Heart left ventricle (tissue), 16 donors: Measurements from ENCODE around the gene ABCC8. TPM values are rescaled to one million over a fixed set of nuclear protein-coding genes. Genes with fewer than 3 reads are reported as not detected.
"Not testable (repeated sequence)": the region's sequence is repeated elsewhere in the genome, so short reads cannot be mapped to it uniquely, and the experiment has no call there.

Experiments used
- ATAC-seq, 4 donors: fragments of 200-7000 bp; cut with Tn5 transposase; one replicate each; pipeline ENCODE4 v1.9.1; 2020 to 2022; ENCODE audit warnings: moderate library complexity in 4 of 4, mild to moderate bottlenecking in 3 of 4, moderate number of reproducible peaks in 1 of 4
- DNase-seq, 5 donors: peaks; one replicate each; pipeline ENCODE4 v3.0.0-alpha.2; 2020
- H3K27ac ChIP-seq, 12 donors: fragments of 200-600 bp; sonication (generic) in 4 of 12; one replicate each; pipeline versions ENCODE4 v1.5.0 to v1.8.0; 2016 to 2022; ENCODE audit warnings: mild to moderate bottlenecking in 2 of 12
- H3K27me3 ChIP-seq, 9 donors: fragments of 200-600 bp; sonication (generic) in 2 of 9; one replicate each; pipeline versions ENCODE4 v1.5.1 to v1.8.0; 2016 to 2022; ENCODE audit warnings: mild to moderate bottlenecking in 3 of 9
- H3K36me3 ChIP-seq, 9 donors: fragments of 200-600 bp; sonication (generic) in 2 of 9; one replicate each; pipeline versions ENCODE4 v1.5.0 to v1.8.0; 2018 to 2022; ENCODE audit warnings: mild to moderate bottlenecking in 2 of 9
- H3K4me1 ChIP-seq, 12 donors: fragments of 200-600 bp; sonication (generic) in 4 of 12; one replicate each; pipeline versions ENCODE4 v1.5.0 to v1.8.0; 2016 to 2022; ENCODE audit warnings: mild to moderate bottlenecking in 3 of 12
- H3K4me3 ChIP-seq, 12 donors: fragments of 200-600 bp; sonication (generic) in 4 of 12; one replicate each; pipeline versions ENCODE4 v1.5.0 to v1.8.0; 2017 to 2022; ENCODE audit warnings: mild to moderate bottlenecking in 9 of 12, moderate library complexity in 4 of 12
- H3K9me3 ChIP-seq, 12 donors: fragments of 200-600 bp; sonication (generic) in 4 of 12; one replicate each; pipeline versions ENCODE4 v1.5.0 to v1.8.0; 2016 to 2022; ENCODE audit warnings: mild to moderate bottlenecking in 1 of 12
- CTCF ChIP-seq, 12 donors: fragments of 200-600 bp; sonication (generic) in 4 of 12; IDR thresholded peaks; one replicate each; pipeline versions ENCODE4 v1.5.0 to v1.8.0; 2018 to 2022; ENCODE audit warnings: antibody characterized with exemption in 12 of 12, mild to moderate bottlenecking in 5 of 12
- POLR2A ChIP-seq, 2 donors: fragments of 450-650 bp; IDR thresholded peaks; one replicate each; pipeline ENCODE4 v1.6.1; 2017; ENCODE audit warnings: antibody characterized with exemption in 2 of 2, mild to moderate bottlenecking in 2 of 2, moderate library complexity in 2 of 2
- WGBS, 4 donors: extraction: QIAGEN DNeasy Blood & Tissue Kit in 2 of 4; methylation state at CpG; one replicate each; pipeline versions ENCODE4 v1.1.5 to v1.1.7; 2013 to 2018; 5-methylcytosine and 5-hydroxymethylcytosine counted together
- intact Hi-C, 10 donors: fragments of 100-400 bp; cut with DNase I; formaldehyde crosslinking; loops; one replicate each; pipeline versions ENCODE4 v1.11.1 to v1.14.2; 2022
- polyA plus RNA-seq, 2 donors: library from polyadenylated mRNA; stranded (reverse); fragments of 200-250 nt; gene quantifications; one replicate each; pipeline ENCODE4 v1.2.3, GENCODE V29; 2013
- total RNA-seq, 9 donors: library from RNA; depleted of rRNA in 2 of 9; stranded (reverse); fragments of >200 nt in 2 of 9; fragmentation: NEBNext Ultra II Directional in 3 of 9; extraction: Animal tissue kit (Norgen Biotek cat#: 25700) in 3 of 9; gene quantifications; one replicate each; pipeline versions ENCODE4 v1.1.0 to v1.2.4, GENCODE V29; 2016 to 2023
- donor health status: ischemic (EF 13 %, LVEDD 7.1; RV severe dilation, severe dysfunction).
- donor health status: healthy with polysubstance abuse.
- donor health status: DM: no; HTN: yes; CAD: no.
- donor health status: DM: no; HTN: no; CAD: no.
- donor health status: ischemic (EF 25% LVEDD 6.9; RV normal size, moderate dysfunction).
- donor health status: ischemic (EF 25% LVEDD 5.7; RV mildly dilated, moderate dysfunction).
- donor health status: healthy.
- donor health status: DM: yes; HTN: yes; CAD: no.
- donor health status: ischemic (EF 35%, LVEDD 5.7; RV mildly dilated, moderate dysfunction).
- donor health status: nonischemic (EF 11% LVEDD 7.7; RV severe dilation, severe dysfunction).
- donor health status: DM: yes; HTN: yes; CAD: no.
- donor health status: PGD.
- donor health status: ischemic (EF 29% LVEDD 5.4; RV normal size, mild dysfunction).
- donor health status: nonischemic (EF 23%, LVEDD 6.1; RV moderate dilation, normal function).

Gene ABCC8
- total and polyA plus RNA-seq, 11 donors = 0.69 to 9.6 (median 3.6) TPM

- intact Hi-C loops = no loop called here
- Histone ChIP-seq H3K27me3 (peaks cover 0 to 3% (median 0%) of the 10 kb centered on the region in 9 donors), H3K36me3 (no peaks in the 10 kb centered on the region), H3K27ac (no peak overlapping the region), H3K9me3 (no peaks in the 10 kb centered on the region), H3K4me1 (no peaks in the 10 kb centered on the region), H3K4me3 (no peak overlapping the region)
- DNase-seq (no peak), ATAC-seq (no peak)
- TF ChIP-seq POLR2A (IDR thresholded peaks at IDR 0.05) (no peak), CTCF (IDR thresholded peaks at IDR 0.05) (no peak)
- WGBS, 4 donors = 94 to 96% (median 95%) methylated on average over 7 to 11 of the region's 11 CpGs
Observed at GRCh38 chr11:17428261-17428660, 48.4 kb downstream of the ABCC8 start.

GRCh38 chr11:17426233-17426632 is 50.4 kb downstream of the ABCC8 start:
- ATAC-seq, H3K4me3 ChIP-seq, DNase-seq, intact Hi-C loops, H3K9me3 ChIP-seq, H3K27ac ChIP-seq, H3K4me1 ChIP-seq, H3K36me3 ChIP-seq, H3K27me3 ChIP-seq: not testable (repeated sequence)
- WGBS, 4 donors = 70 to 84% (median 78%) methylated on average over 5 of the region's 5 CpGs

GRCh38 chr11:17423533-17424310 is 52.9 kb downstream of the ABCC8 start:
- peaks cover 0 to 11% (median 0%) of the 10 kb centered on the region in 9 donors for H3K27me3 ChIP-seq
- no peak for TF ChIP-seq CTCF (IDR thresholded peaks at IDR 0.05)
- TF ChIP-seq POLR2A (IDR thresholded peaks at IDR 0.05) = no peak
- 75 to 81% (median 79%) methylated on average over 11 of the region's 11 CpGs for WGBS, 4 donors
- no peak for ATAC-seq
- peaks cover 0 to 7% (median 0%) of the 10 kb centered on the region in 12 donors for H3K4me1 ChIP-seq
- no peak for DNase-seq
- H3K4me3 ChIP-seq = no peak overlapping the region
- no peaks in the 10 kb centered on the region for H3K9me3 ChIP-seq
- no peak overlapping the region for H3K27ac ChIP-seq
- no peaks in the 10 kb centered on the region for H3K36me3 ChIP-seq
- intact Hi-C loops = no loop called here

- intact Hi-C loops = no loop called here
- H3K27me3 ChIP-seq = peaks cover 0 to 11% (median 0%) of the 10 kb centered on the region in 9 donors
- DNase-seq = peak in 1 of 5 donors; percentile 54
- no peaks in the 10 kb centered on the region for H3K36me3 ChIP-seq
- H3K9me3 ChIP-seq = no peaks in the 10 kb centered on the region
- H3K27ac ChIP-seq = no peak overlapping the region
- H3K4me1 ChIP-seq = peaks cover 0 to 7% (median 0%) of the 10 kb centered on the region in 12 donors
- H3K4me3 ChIP-seq = no peak overlapping the region
- WGBS, 4 donors = 40 to 53% (median 48%) methylated on average over 4 of the region's 4 CpGs
- TF ChIP-seq POLR2A (IDR thresholded peaks at IDR 0.05) (no peak), CTCF (IDR thresholded peaks at IDR 0.05) (no peak)
- ATAC-seq = peak in 2 of 4 donors; percentile 53 to 55
Observed at GRCh38 chr11:17421781-17422180, 54.9 kb downstream of the ABCC8 start.
